Left lobe of liver (tissue), 2 donors: ENCODE measurements around the gene PPP1R16B. TPM values are rescaled to one million over a fixed set of nuclear protein-coding genes. Genes with fewer than 3 reads are reported as not detected.

Experiments
- ATAC-seq: fragments of 200-7000 bp; cut with Tn5 transposase; one replicate; pipeline ENCODE4 v1.9.1; 2020; ENCODE audit warnings: mild to moderate bottlenecking, moderate library complexity
- DNase-seq: peaks from one replicate; pipeline ENCODE4 v3.0.0-alpha.2; 2020; ENCODE audit warnings: low spot score
- total RNA-seq: library from RNA; stranded (reverse); gene quantifications from one replicate; pipeline ENCODE4 v1.2.1, GENCODE V29; 2021
- donor health status: DM: no; HTN: no; CAD: no; lungs with moderate emphysema.
- donor health status: DM: no; HTN: yes; CAD: no.

The PPP1R16B gene
- total RNA-seq, 1 donor from 2014 or later: 1.7 TPM

GRCh38 chr20:38893056-38893564 lies 87.6 kb downstream of the PPP1R16B start:
- ATAC-seq: no peak

GRCh38 chr20:38893565-38894090 lies 88.1 kb downstream of the PPP1R16B start:
- DNase-seq: peak; percentile 73

More at GRCh38 chr20:38893056-38893564, 87.6 kb downstream of the PPP1R16B start:
- no peak for DNase-seq

GRCh38 chr20:38894091-38894847 lies 88.8 kb downstream of the PPP1R16B start:
- DNase-seq (no peak), ATAC-seq (peak; percentile 76)

More at GRCh38 chr20:38893565-38894090, 88.1 kb downstream of the PPP1R16B start:
- peak; percentile 96 for ATAC-seq

- DNase-seq: no peak
- ATAC-seq: no peak
Measured at GRCh38 chr20:38895098-38895949, 89.8 kb downstream of the PPP1R16B start.

GRCh38 chr20:38896009-38896594 lies 90.6 kb downstream of the PPP1R16B start:
- no peak for DNase-seq
- ATAC-seq: no peak

- ATAC-seq: no peak
- DNase-seq: no peak
Measured at GRCh38 chr20:38897267-38897666, 91.8 kb downstream of the PPP1R16B start.

- DNase-seq: no peak
- no peak for ATAC-seq
Measured at GRCh38 chr20:38900606-38901005, 95.1 kb downstream of the PPP1R16B start.

- no peak for DNase-seq
- ATAC-seq: no peak
Measured at GRCh38 chr20:38902601-38903000, 97.1 kb downstream of the PPP1R16B start.

GRCh38 chr20:38903335-38903734 lies 97.8 kb downstream of the PPP1R16B start:
- DNase-seq (no peak), ATAC-seq (no peak)

GRCh38 chr20:38905375-38905774 lies 99.9 kb downstream of the PPP1R16B start:
- DNase-seq (no peak), ATAC-seq (no peak)

GRCh38 chr20:38907918-38908677 lies 102.6 kb downstream of the PPP1R16B start:
- ATAC-seq: no peak
- DNase-seq: no peak

GRCh38 chr20:38915355-38915754 lies 109.9 kb downstream of the PPP1R16B start:
- no peak for ATAC-seq

GRCh38 chr20:38917657-38918056 lies 112.2 kb downstream of the PPP1R16B start:
- ATAC-seq (no peak), DNase-seq (no peak)

More at GRCh38 chr20:38915355-38915754, 109.9 kb downstream of the PPP1R16B start:
- DNase-seq: no peak

- no peak for DNase-seq
- no peak for ATAC-seq
Measured at GRCh38 chr20:38918172-38918571, 112.7 kb downstream of the PPP1R16B start.

- no peak for DNase-seq
- ATAC-seq: no peak
Measured at GRCh38 chr20:38919683-38920082, 114.2 kb downstream of the PPP1R16B start.

GRCh38 chr20:38920411-38920810 lies 114.9 kb downstream of the PPP1R16B start:
- no peak for ATAC-seq

GRCh38 chr20:38920851-38921250 lies 115.4 kb downstream of the PPP1R16B start:
- ATAC-seq: no peak
- DNase-seq: no peak

More at GRCh38 chr20:38920411-38920810, 114.9 kb downstream of the PPP1R16B start:
- no peak for DNase-seq

- ATAC-seq: no peak
- no peak for DNase-seq
Measured at GRCh38 chr20:38924718-38925117, 119.2 kb downstream of the PPP1R16B start.

GRCh38 chr20:38926142-38926933 lies 120.8 kb downstream of the PPP1R16B start, which contains the start of gene FAM83D:
TSS of gene FAM83D (plus strand) at chr20:38926417. CDS start at chr20:38926443, 26 bp downstream.
- DNase-seq: peak; percentile 98

More at GRCh38 chr20:38926142-38926933, 120.8 kb downstream of the PPP1R16B start, which contains the start of gene FAM83D:
- ATAC-seq: peak; percentile 94
